Endothelial cell (in vitro differentiated cells): ENCODE measurements around the gene IRS2. TPM values are rescaled to one million over a fixed set of nuclear protein-coding genes. Genes with fewer than 3 reads are reported as not detected.

Experiments
- DNase-seq: peaks from one replicate; pipeline ENCODE4 v3.0.0; 2021; ENCODE audit warnings: low spot score
- H3K27ac Mint-ChIP-seq: one replicate; pipeline ENCODE4 v1.8.0; 2021; ENCODE audit warnings: mixed read lengths, inconsistent platforms; ENCODE audit not compliant: unreplicated experiment
- H3K27me3 Mint-ChIP-seq: one replicate; pipeline ENCODE4 v1.8.0; 2021; ENCODE audit warnings: mild to moderate bottlenecking, moderate library complexity, mixed read lengths, inconsistent platforms; ENCODE audit not compliant: unreplicated experiment
- H3K36me3 Mint-ChIP-seq: one replicate; pipeline ENCODE4 v1.8.0; 2021; ENCODE audit warnings: mild to moderate bottlenecking, low read depth, mixed read lengths, inconsistent platforms; ENCODE audit not compliant: unreplicated experiment
- H3K4me1 Mint-ChIP-seq: one replicate; pipeline ENCODE4 v1.8.0; 2021; ENCODE audit warnings: mild to moderate bottlenecking, mixed read lengths, inconsistent platforms; ENCODE audit not compliant: unreplicated experiment
- H3K4me3 Mint-ChIP-seq: one replicate; pipeline ENCODE4 v1.8.0; 2021; ENCODE audit warnings: mild to moderate bottlenecking, mixed read lengths, inconsistent platforms; ENCODE audit not compliant: unreplicated experiment
- H3K9me3 Mint-ChIP-seq: one replicate; pipeline ENCODE4 v1.8.0; 2021; ENCODE audit warnings: mixed read lengths, inconsistent platforms; ENCODE audit not compliant: unreplicated experiment
- CTCF ChIP-seq: fragments of 200-600 bp; sonication (generic); IDR thresholded peaks from one replicate; pipeline ENCODE4 v1.5.0; 2021; ENCODE audit warnings: antibody characterized with exemption; ENCODE audit not compliant: unreplicated experiment
- total RNA-seq: library from RNA; stranded (reverse); fragmentation: NEBNext Ultra II Directional; extraction: Animal tissue kit (Norgen Biotek cat#: 25700); gene quantifications from one replicate; pipeline ENCODE4 v1.2.1, GENCODE V29; 2021; ENCODE audit not compliant: unreplicated experiment

The IRS2 gene
- total RNA-seq, 1 donor from 2014 or later, result 16.4 TPM

- Mint-ChIP-seq H3K36me3 (no peaks in the 10 kb centered on the region), H3K9me3 (no peaks in the 10 kb centered on the region), H3K27me3 (peaks cover 2% of the 10 kb centered on the region), H3K4me3 (no peak overlapping the region), H3K4me1 (peaks cover 11% of the 10 kb centered on the region), H3K27ac (no peak overlapping the region)
- no peak for TF ChIP-seq CTCF
- DNase-seq, result no peak
Observed at GRCh38 chr13:109762791-109763190, 23.6 kb downstream of the IRS2 start.

DNA sequence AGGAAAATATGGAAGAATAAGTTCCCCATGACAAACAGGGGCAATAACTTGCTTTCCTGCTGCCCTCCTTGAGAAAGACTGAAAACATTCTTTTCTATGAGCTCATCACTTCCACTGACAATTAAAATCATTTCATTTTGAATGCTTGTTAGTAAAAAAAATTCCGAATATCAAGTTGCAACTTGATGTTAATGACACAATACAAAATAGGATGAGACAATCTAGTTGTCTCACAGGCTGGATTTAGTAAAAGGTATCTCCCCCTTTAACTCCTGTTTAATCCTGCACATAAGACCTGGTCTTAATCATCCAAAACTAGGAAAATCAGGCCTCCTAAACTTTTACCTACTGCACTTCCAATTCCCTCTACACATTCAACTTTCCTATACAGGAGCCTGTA, 24.7 kb downstream of the IRS2 start:
- Mint-ChIP-seq H3K9me3 (no peaks in the 10 kb centered on the region), H3K27me3 (peaks cover 2% of the 10 kb centered on the region), H3K4me3 (no peak overlapping the region), H3K27ac (no peak overlapping the region), H3K4me1 (peaks cover 13% of the 10 kb centered on the region), H3K36me3 (peaks cover 6% of the 10 kb centered on the region)
- DNase-seq, result no peak
- no peak for TF ChIP-seq CTCF

- Mint-ChIP-seq H3K4me3 (no peak overlapping the region), H3K27me3 (peaks cover 4% of the 10 kb centered on the region), H3K36me3 (peaks cover 9% of the 10 kb centered on the region), H3K9me3 (no peaks in the 10 kb centered on the region), H3K27ac (no peak overlapping the region), H3K4me1 (peaks cover 13% of the 10 kb centered on the region)
- no peak for TF ChIP-seq CTCF
- DNase-seq, result no peak
Observed at GRCh38 chr13:109760951-109761350, 25.4 kb downstream of the IRS2 start.

- peaks cover 9% of the 10 kb centered on the region for H3K36me3 Mint-ChIP-seq
- TF ChIP-seq CTCF, result no peak
- no peak overlapping the region for H3K4me3 Mint-ChIP-seq
- no peak for DNase-seq
- H3K4me1 Mint-ChIP-seq, result peaks cover 13% of the 10 kb centered on the region
- H3K27me3 Mint-ChIP-seq, result peaks cover 4% of the 10 kb centered on the region
- H3K9me3 Mint-ChIP-seq, result no peaks in the 10 kb centered on the region
- no peak overlapping the region for H3K27ac Mint-ChIP-seq
Observed at GRCh38 chr13:109760402-109760801, 26.0 kb downstream of the IRS2 start.

- no peak for DNase-seq
- no peak for TF ChIP-seq CTCF
- H3K9me3 Mint-ChIP-seq, result no peaks in the 10 kb centered on the region
- H3K27ac Mint-ChIP-seq, result no peak overlapping the region
- peaks cover 8% of the 10 kb centered on the region for H3K4me1 Mint-ChIP-seq
- H3K36me3 Mint-ChIP-seq, result peaks cover 9% of the 10 kb centered on the region
- peaks cover 4% of the 10 kb centered on the region for H3K27me3 Mint-ChIP-seq
- no peak overlapping the region for H3K4me3 Mint-ChIP-seq
Observed at GRCh38 chr13:109759609-109760008, 26.8 kb downstream of the IRS2 start.
